B cell (primary cell): ENCODE measurements around the gene STX1A. TPM values are rescaled to one million over a fixed set of nuclear protein-coding genes. Genes with fewer than 3 reads are reported as not detected.
A peak's percentile ranks its signal among the peaks of the same experiment; 100 is the strongest.

Source experiments
- ATAC-seq: fragments of 200-7000 bp; cut with Tn5 transposase; one replicate; pipeline ENCODE4 v1.10.0; 2021; ENCODE audit warnings: low read depth, mild to moderate bottlenecking, moderate number of reproducible peaks, moderate library complexity
- CTCF ChIA-PET: fragments of 350-600 bp; sonication (Branson Sonifier 250); formaldehyde crosslinking; loops from one replicate; lab custom pipeline; 2021; ENCODE audit warnings: antibody characterized with exemption, inconsistent platforms; lab: Charles Lee
- POLR2A ChIA-PET: fragments of 350-600 bp; sonication (Branson Sonifier 250); formaldehyde crosslinking; loops from one replicate; lab custom pipeline; 2021; ENCODE audit warnings: antibody characterized with exemption; lab: Charles Lee
- DNase-seq: peaks from one replicate; pipeline ENCODE4 v3.0.0; 2013
- H2AFZ ChIP-seq: 2 replicates; pipeline ENCODE4 v1.6.1; 2012; ENCODE audit warnings: mild to moderate bottlenecking, low read depth, low read length; ENCODE audit not compliant: insufficient read depth, poor library complexity, severe bottlenecking
- H3K27ac ChIP-seq, 2 donors: 1 replicate in 1 of 2; 2 replicates in 1 of 2; pipeline ENCODE4 v1.5.1; 2012 to 2013; ENCODE audit warnings: low read length in 2 of 2, mild to moderate bottlenecking in 2 of 2, moderate library complexity in 1 of 2
- H3K27me3 ChIP-seq, 4 experiments: fragments of 200-600 bp in 1 of 4; sonication (generic) in 1 of 4; replicated peaks in 1 of 4; 1 replicate in 2 of 4; 2 replicates in 2 of 4; pipeline versions ENCODE4 v1.6.1 to v1.7.0; 2013 to 2016; ENCODE audit warnings: low read length in 3 of 4, mild to moderate bottlenecking in 2 of 4, mixed read lengths in 1 of 4, moderate library complexity in 1 of 4; ENCODE audit not compliant: insufficient read depth in 4 of 4, control insufficient read depth in 3 of 4; ENCODE audit errors: control extremely low read depth in 1 of 4
- H3K36me3 ChIP-seq, 2 experiments: replicated peaks in 1 of 2; 1 replicate in 1 of 2; 2 replicates in 1 of 2; pipeline versions ENCODE4 v1.6.1 to v1.7.1; 2013; ENCODE audit warnings: low read length in 1 of 2; ENCODE audit not compliant: insufficient read depth in 2 of 2, control insufficient read depth in 1 of 2; ENCODE audit errors: control extremely low read depth in 1 of 2, extremely low read depth in 1 of 2
- H3K4me1 ChIP-seq, 2 donors: fragments of 200-600 bp in 1 of 2; sonication (generic) in 1 of 2; 1 replicate in 1 of 2; 2 replicates in 1 of 2; pipeline versions ENCODE4 v1.5.1 to v1.6.1; 2013 to 2017; ENCODE audit warnings: low read length in 2 of 2; ENCODE audit not compliant: control insufficient read depth in 2 of 2, insufficient read depth in 2 of 2
- H3K4me2 ChIP-seq: replicated peaks from 2 replicates; pipeline ENCODE3; 2012; ENCODE audit warnings: mild to moderate bottlenecking, low read depth, low read length; ENCODE audit not compliant: poor library complexity, severe bottlenecking
- H3K4me3 ChIP-seq, 5 experiments: fragments of 200-600 bp in 1 of 5; sonication (generic) in 1 of 5; 1 replicate in 3 of 5; 2 replicates in 2 of 5; pipeline versions ENCODE4 v1.5.1 to v1.7.0; 2011 to 2016; ENCODE audit warnings: low read length in 4 of 5, mild to moderate bottlenecking in 4 of 5, low read depth in 2 of 5, control low read depth in 1 of 5, moderate library complexity in 1 of 5; ENCODE audit not compliant: insufficient read depth in 1 of 5; ENCODE audit errors: control extremely low read depth in 1 of 5, extremely low read depth in 1 of 5
- H3K79me2 ChIP-seq: fragments of 200-600 bp; sonication (generic); one replicate; pipeline ENCODE4 v1.6.0; 2016; ENCODE audit warnings: low read length; ENCODE audit not compliant: control insufficient read depth, insufficient read depth
- H3K9ac ChIP-seq: fragments of 200-600 bp; sonication (generic); 2 replicates; pipeline ENCODE4 v1.6.1; 2017; ENCODE audit warnings: mild to moderate bottlenecking, low read length, moderate library complexity
- H3K9me3 ChIP-seq, 3 donors: one replicate each; pipeline versions ENCODE4 v1.6.1 to v1.7.1; 2013; ENCODE audit warnings: low read length in 2 of 3; ENCODE audit not compliant: control insufficient read depth in 2 of 3, insufficient read depth in 1 of 3; ENCODE audit errors: control extremely low read depth in 1 of 3
- H4K20me1 ChIP-seq: 2 replicates; pipeline ENCODE4 v1.6.0; 2012; ENCODE audit warnings: mild to moderate bottlenecking, low read length; ENCODE audit not compliant: insufficient read depth, control insufficient read depth, poor library complexity, severe bottlenecking
- H3K27ac Mint-ChIP-seq: one replicate; pipeline ENCODE4 v1.8.0; 2021; ENCODE audit warnings: mixed read lengths
- H3K27me3 Mint-ChIP-seq: one replicate; pipeline ENCODE4 v1.8.0; 2021; ENCODE audit warnings: mixed read lengths
- H3K4me1 Mint-ChIP-seq: one replicate; pipeline ENCODE4 v1.8.0; 2021; ENCODE audit warnings: mixed read lengths
- H3K4me3 Mint-ChIP-seq: one replicate; pipeline ENCODE4 v1.8.0; 2021; ENCODE audit warnings: mixed read lengths
- H3K9me3 Mint-ChIP-seq: one replicate; pipeline ENCODE4 v1.8.0; 2022; ENCODE audit warnings: mixed read lengths; ENCODE audit not compliant: insufficient read depth
- EZH2 ChIP-seq: IDR thresholded peaks from 2 replicates; pipeline ENCODE4 v1.6.1; 2012; ENCODE audit warnings: borderline replicate concordance, low read depth, mild to moderate bottlenecking, moderate library complexity, low read length; ENCODE audit not compliant: insufficient read depth, poor library complexity, severe bottlenecking
- WGBS: methylation state at CpG from one replicate; pipeline ENCODE4 v1.1.5; 2013; ENCODE audit warnings: missing lambda C conversion rate; ENCODE audit not compliant: insufficient coverage; 5-methylcytosine and 5-hydroxymethylcytosine counted together
- intact Hi-C: fragments of 100-400 bp; cut with micrococcal nuclease; formaldehyde crosslinking; loops from one replicate; pipeline ENCODE4 v1.10.0; 2022
- polyA plus RNA-seq: library from polyadenylated mRNA; depleted of rRNA; stranded (reverse); fragments of >200 nt; gene quantifications from 2 replicates; pipeline ENCODE4 v1.2.3, GENCODE V29; 2012
- total RNA-seq, 2 donors: library from RNA; stranded (reverse); fragments of 120-200 nt in 1 of 2; gene quantifications; 1 replicate in 1 of 2; 2 replicates in 1 of 2; pipeline versions ENCODE4 v1.2.3 to v1.2.4, GENCODE V29; 2013 to 2022
- TF ChIP-seq, protein P1 (sequence below): fragments of 200-600 bp; IDR thresholded peaks from one replicate; pipeline ENCODE4 v1.8.0; 2022; ENCODE audit warnings: antibody characterized with exemption, mild to moderate bottlenecking

Gene STX1A
- total and polyA plus RNA-seq, 2 donors (not counting 1 experiment from before 2014, with no cell fraction given): 3.1 to 9.6 TPM

- peaks cover 14% of the 10 kb centered on the region for H3K27me3 Mint-ChIP-seq
- no peaks in the 10 kb centered on the region for H3K79me2 ChIP-seq
- intact Hi-C loops: no loop called here
- no peaks in the 10 kb centered on the region for H4K20me1 ChIP-seq
- peak overlapping the region; percentile 29 for H2AFZ ChIP-seq
- H3K27ac Mint-ChIP-seq: no peak overlapping the region
- no peak for DNase-seq
- H3K4me3 ChIP-seq: no peak overlapping the region
- TF ChIP-seq, protein P1, sequence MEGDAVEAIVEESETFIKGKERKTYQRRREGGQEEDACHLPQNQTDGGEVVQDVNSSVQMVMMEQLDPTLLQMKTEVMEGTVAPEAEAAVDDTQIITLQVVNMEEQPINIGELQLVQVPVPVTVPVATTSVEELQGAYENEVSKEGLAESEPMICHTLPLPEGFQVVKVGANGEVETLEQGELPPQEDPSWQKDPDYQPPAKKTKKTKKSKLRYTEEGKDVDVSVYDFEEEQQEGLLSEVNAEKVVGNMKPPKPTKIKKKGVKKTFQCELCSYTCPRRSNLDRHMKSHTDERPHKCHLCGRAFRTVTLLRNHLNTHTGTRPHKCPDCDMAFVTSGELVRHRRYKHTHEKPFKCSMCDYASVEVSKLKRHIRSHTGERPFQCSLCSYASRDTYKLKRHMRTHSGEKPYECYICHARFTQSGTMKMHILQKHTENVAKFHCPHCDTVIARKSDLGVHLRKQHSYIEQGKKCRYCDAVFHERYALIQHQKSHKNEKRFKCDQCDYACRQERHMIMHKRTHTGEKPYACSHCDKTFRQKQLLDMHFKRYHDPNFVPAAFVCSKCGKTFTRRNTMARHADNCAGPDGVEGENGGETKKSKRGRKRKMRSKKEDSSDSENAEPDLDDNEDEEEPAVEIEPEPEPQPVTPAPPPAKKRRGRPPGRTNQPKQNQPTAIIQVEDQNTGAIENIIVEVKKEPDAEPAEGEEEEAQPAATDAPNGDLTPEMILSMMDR: peak; percentile 38
- TF ChIP-seq EZH2: no peak
- POLR2A ChIA-PET: no interaction called here
- no peak overlapping the region for H3K4me3 Mint-ChIP-seq
- peaks cover 0 to 2% of the 10 kb centered on the region in 2 donors for H3K4me1 ChIP-seq
- no peaks in the 10 kb centered on the region for H3K4me1 Mint-ChIP-seq
- CTCF ChIA-PET: interaction anchor here (0.6 to 6.4 kb wide), 8 partner anchors 9 to 203 kb away, joined by 3 to 93 read pairs (median 6); partner anchors contain the start of gene ABHD11
- WGBS: 90% methylated on average over 1 of the region's 1 CpG
- peaks cover 0 to 4% (median 0%) of the 10 kb centered on the region in 3 donors for H3K9me3 ChIP-seq
- H3K27ac ChIP-seq: no peak overlapping the region
- H3K9ac ChIP-seq: no peak overlapping the region
- H3K36me3 ChIP-seq: no peaks in the 10 kb centered on the region
- H3K27me3 ChIP-seq: peaks cover 0 to 27% (median 11%) of the 10 kb centered on the region in 4 experiments
- no peak for ATAC-seq
- no peak overlapping the region for H3K4me2 ChIP-seq
- H3K9me3 Mint-ChIP-seq: no peaks in the 10 kb centered on the region
Measured at GRCh38 chr7:73726083-73726466, 6.6 kb upstream of the STX1A start.

- intact Hi-C loops: no loop called here
- CTCF ChIA-PET: interaction anchor here (0.7 to 6.4 kb wide), 5 partner anchors 14 to 118 kb away, joined by 3 to 93 read pairs (median 4); partner anchors contain the start of gene ABHD11
- peaks cover 9 to 11% of the 10 kb centered on the region in 2 donors for H3K4me1 ChIP-seq
- ATAC-seq (no peak), DNase-seq (no peak)
- H3K27ac ChIP-seq: no peak overlapping the region
- peaks cover 17% of the 10 kb centered on the region for H3K27me3 Mint-ChIP-seq
- no peak for TF ChIP-seq EZH2
- TF ChIP-seq, protein P1: no peak
- peaks cover 0 to 38% (median 14%) of the 10 kb centered on the region in 4 experiments for H3K27me3 ChIP-seq
- H4K20me1 ChIP-seq: no peaks in the 10 kb centered on the region
- POLR2A ChIA-PET: no interaction called here
- H2AFZ ChIP-seq: no peak overlapping the region
- H3K79me2 ChIP-seq: no peaks in the 10 kb centered on the region
- H3K4me2 ChIP-seq: no peak overlapping the region
- H3K4me1 Mint-ChIP-seq: peaks cover 7% of the 10 kb centered on the region
- no peak overlapping the region for H3K4me3 Mint-ChIP-seq
- H3K9me3 Mint-ChIP-seq: no peaks in the 10 kb centered on the region
- no peak overlapping the region for H3K4me3 ChIP-seq
- no peaks in the 10 kb centered on the region for H3K36me3 ChIP-seq
- no CpG with 5 or more reads among the region's 3 CpGs for WGBS
- peaks cover 0 to 4% (median 0%) of the 10 kb centered on the region in 3 donors for H3K9me3 ChIP-seq
- no peak overlapping the region for H3K9ac ChIP-seq
- H3K27ac Mint-ChIP-seq: no peak overlapping the region
Measured at GRCh38 chr7:73723813-73724212, 4.3 kb upstream of the STX1A start.
